ENCODE data around the gene FRMD4A. TPM values are rescaled to one million over a fixed set of nuclear protein-coding genes. Genes with fewer than 3 reads are reported as not detected.

Gene FRMD4A
- total RNA-seq, 4 donors from 2014 or later = 4.0 to 12.7 (median 5.6) TPM

DNA sequence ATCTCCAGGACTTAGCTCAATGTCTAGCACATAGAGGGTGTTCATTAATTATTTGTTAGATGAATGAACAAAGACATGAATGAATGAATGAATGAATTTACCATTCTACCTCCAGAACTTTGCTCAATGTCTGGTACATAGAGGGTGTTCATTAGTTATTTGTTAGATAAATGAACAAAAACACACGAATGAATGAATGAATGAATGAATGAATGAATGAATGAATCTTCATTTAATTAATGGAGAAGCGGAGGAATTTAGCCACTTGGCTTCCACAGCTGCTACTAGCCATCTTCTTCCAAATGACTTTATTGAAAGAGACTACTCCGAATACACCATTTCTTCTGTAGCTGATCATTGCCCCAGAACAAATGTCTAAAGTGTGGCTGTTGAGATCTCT is 368.9 kb downstream of the FRMD4A start:
- Histone ChIP-seq H3K36me3 (no peaks in the 10 kb centered on the region), H3K4me1 (no peaks in the 10 kb centered on the region), H3K27ac (no peak overlapping the region), H3K9me3 (no peaks in the 10 kb centered on the region), H3K4me3 (no peak overlapping the region), H3K27me3 (no peaks in the 10 kb centered on the region)
- 75 to 85% methylated on average over 3 of the region's 3 CpGs for WGBS, 2 donors (ENCODE audit: low coverage in 1 of 2)
- no peak for TF ChIP-seq POLR2AphosphoS5 (IDR thresholded peaks at IDR 0.05)
- TF ChIP-seq, protein P1, sequence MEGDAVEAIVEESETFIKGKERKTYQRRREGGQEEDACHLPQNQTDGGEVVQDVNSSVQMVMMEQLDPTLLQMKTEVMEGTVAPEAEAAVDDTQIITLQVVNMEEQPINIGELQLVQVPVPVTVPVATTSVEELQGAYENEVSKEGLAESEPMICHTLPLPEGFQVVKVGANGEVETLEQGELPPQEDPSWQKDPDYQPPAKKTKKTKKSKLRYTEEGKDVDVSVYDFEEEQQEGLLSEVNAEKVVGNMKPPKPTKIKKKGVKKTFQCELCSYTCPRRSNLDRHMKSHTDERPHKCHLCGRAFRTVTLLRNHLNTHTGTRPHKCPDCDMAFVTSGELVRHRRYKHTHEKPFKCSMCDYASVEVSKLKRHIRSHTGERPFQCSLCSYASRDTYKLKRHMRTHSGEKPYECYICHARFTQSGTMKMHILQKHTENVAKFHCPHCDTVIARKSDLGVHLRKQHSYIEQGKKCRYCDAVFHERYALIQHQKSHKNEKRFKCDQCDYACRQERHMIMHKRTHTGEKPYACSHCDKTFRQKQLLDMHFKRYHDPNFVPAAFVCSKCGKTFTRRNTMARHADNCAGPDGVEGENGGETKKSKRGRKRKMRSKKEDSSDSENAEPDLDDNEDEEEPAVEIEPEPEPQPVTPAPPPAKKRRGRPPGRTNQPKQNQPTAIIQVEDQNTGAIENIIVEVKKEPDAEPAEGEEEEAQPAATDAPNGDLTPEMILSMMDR (IDR thresholded peaks at IDR 0.05) = no peak
- no peak for TF ChIP-seq EP300 (IDR thresholded peaks at IDR 0.05; ENCODE audit: low read depth)
- no peak for TF ChIP-seq POLR2A (IDR thresholded peaks at IDR 0.05)
- intact Hi-C loops (cut with DNase I; ENCODE audit: low total_unique reads) (no loop called here), in situ Hi-C loops (cut with MboI; ENCODE audit: low pct_ligation_motif_present in 1 of 4, low pct_unique_long_range_greater_than_20kb in 1 of 4, low sequenced_read_pairs in 3 of 4) (no loop called here)
- DNase-seq = no peak

DNA sequence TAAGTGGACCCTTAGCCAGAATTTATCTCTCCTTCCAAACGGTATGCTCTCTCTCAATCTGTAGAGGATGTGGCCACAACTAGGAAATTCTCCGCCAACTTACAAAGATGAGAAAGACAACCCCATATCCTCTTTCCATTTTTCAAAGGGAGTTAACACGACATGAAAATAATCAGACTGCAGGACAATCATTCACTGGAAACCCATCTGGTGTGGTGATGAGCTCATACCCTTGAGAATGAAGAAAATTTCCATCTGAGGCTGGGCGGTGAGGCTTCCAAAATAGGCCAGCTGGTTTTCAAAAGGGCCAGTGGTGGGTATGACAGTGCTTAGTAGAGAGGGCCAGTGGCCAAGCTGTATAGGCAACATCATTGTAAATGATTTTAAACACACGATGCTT is 369.6 kb downstream of the FRMD4A start:
- in situ Hi-C loops (cut with MboI; ENCODE audit: low pct_ligation_motif_present in 1 of 4, low pct_unique_long_range_greater_than_20kb in 1 of 4, low sequenced_read_pairs in 3 of 4) = no loop called here
- Histone ChIP-seq H3K27me3 (no peaks in the 10 kb centered on the region), H3K4me1 (no peaks in the 10 kb centered on the region), H3K9me3 (no peaks in the 10 kb centered on the region), H3K27ac (peak overlapping the region in 1 of 4 donors; percentile 5), H3K36me3 (no peaks in the 10 kb centered on the region), H3K4me3 (no peak overlapping the region)
- no peak for DNase-seq
- TF ChIP-seq, protein P1 (IDR thresholded peaks at IDR 0.05) = no peak
- TF ChIP-seq POLR2AphosphoS5 (IDR thresholded peaks at IDR 0.05) (no peak), POLR2A (IDR thresholded peaks at IDR 0.05) (no peak), EP300 (IDR thresholded peaks at IDR 0.05; ENCODE audit: low read depth) (no peak)
- 52 to 79% methylated on average over 5 of the region's 5 CpGs for WGBS, 2 donors (ENCODE audit: low coverage in 1 of 2)
- intact Hi-C loops (cut with DNase I; ENCODE audit: low total_unique reads) = no loop called here

DNA sequence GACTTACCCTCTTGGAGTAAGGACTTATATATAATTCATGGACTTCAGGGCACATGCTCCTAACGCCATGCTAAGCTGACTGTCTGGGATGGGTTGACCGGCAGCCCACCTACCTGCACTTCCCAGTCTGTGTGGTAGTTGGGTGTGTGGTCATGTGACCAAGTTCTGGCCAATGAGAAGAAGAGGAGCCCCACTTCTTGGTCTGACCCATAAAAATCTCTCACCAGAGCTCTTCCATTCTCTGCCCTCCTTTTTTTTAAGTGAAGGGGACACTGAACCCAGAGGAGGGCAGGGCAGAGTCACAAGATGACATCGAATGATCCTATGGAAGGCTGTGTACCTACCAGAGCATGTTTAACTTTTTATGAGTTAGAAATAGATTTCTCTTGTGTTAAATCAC is 370.1 kb downstream of the FRMD4A start:
- in situ Hi-C loops (cut with MboI; ENCODE audit: low pct_ligation_motif_present in 1 of 4, low pct_unique_long_range_greater_than_20kb in 1 of 4, low sequenced_read_pairs in 3 of 4) = no loop called here
- intact Hi-C loops (cut with DNase I; ENCODE audit: low total_unique reads) = no loop called here

DNA sequence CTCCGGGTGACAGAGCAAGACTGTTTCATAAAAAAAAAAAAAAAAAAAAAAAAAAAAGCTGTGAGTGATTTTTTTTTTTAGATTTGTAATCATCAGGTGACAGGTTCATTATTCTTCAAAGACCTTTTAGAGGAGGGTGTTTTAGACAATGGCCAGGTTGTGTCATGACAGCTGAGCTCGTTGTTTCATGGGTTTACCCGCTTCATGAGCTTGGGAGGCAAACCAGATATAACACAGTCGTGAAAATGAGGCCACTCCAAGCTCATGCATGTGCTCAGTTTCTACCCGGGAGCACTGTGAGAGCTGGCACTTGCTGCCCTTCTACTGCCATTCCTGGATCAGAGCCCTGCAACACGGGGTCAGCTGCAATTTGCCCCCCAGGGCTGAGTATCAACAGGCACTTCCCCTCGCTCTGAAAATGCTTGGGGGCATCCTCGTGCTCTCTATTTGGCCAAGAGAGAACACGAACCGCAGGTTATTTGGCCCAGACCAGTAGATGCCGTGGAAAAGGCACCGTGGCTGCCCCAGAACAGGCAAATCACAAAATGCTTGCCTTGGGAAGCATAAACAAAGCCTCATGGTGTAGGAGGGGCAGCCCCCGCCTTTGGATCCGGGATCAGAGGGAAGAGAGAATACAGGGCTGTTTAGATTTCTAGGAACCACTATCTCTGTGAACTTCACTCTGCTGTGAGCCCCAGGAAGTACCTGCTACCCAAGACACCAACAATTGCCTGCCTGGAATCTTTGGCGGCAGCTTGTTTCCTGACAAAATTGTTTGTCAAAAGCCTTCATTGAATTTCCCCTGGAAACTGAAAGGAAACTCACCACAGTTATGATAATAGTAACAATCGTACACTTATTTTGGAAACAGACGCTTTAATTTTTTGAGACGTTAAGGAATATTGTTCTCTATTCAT is 371.0 kb downstream of the FRMD4A start:
- no peaks in the 10 kb centered on the region for H3K4me1 ChIP-seq
- H3K27me3 ChIP-seq = no peaks in the 10 kb centered on the region
- DNase-seq = no peak
- H3K4me3 ChIP-seq = no peak overlapping the region
- WGBS, 2 donors (ENCODE audit: low coverage in 1 of 2) = 53 to 63% methylated on average over 8 to 18 of the region's 18 CpGs
- H3K9me3 ChIP-seq = no peaks in the 10 kb centered on the region
- intact Hi-C loops (cut with DNase I; ENCODE audit: low total_unique reads) (no loop called here), in situ Hi-C loops (cut with MboI; ENCODE audit: low pct_ligation_motif_present in 1 of 4, low pct_unique_long_range_greater_than_20kb in 1 of 4, low sequenced_read_pairs in 3 of 4) (no loop called here)
- TF ChIP-seq POLR2A (IDR thresholded peaks at IDR 0.05) (no peak), POLR2AphosphoS5 (IDR thresholded peaks at IDR 0.05) (no peak), EP300 (IDR thresholded peaks at IDR 0.05; ENCODE audit: low read depth) (no peak)
- TF ChIP-seq, protein P1 (IDR thresholded peaks at IDR 0.05) = no peak
- H3K27ac ChIP-seq = peak overlapping the region in 1 of 4 donors; percentile 41
- no peaks in the 10 kb centered on the region for H3K36me3 ChIP-seq

More for the DNA sequence above, 370.1 kb downstream of the FRMD4A start:
- Histone ChIP-seq H3K9me3 (no peaks in the 10 kb centered on the region), H3K36me3 (no peaks in the 10 kb centered on the region), H3K4me1 (no peaks in the 10 kb centered on the region), H3K27me3 (no peaks in the 10 kb centered on the region), H3K4me3 (no peak overlapping the region), H3K27ac (peak overlapping the region in 1 of 4 donors; percentile 5)
- 85% methylated on average over 3 of the region's 3 CpGs; no CpG with 5 or more reads in 1 of the 2 donors for WGBS, 2 donors (ENCODE audit: low coverage in 1 of 2)
- DNase-seq = no peak
- no peak for TF ChIP-seq POLR2AphosphoS5 (IDR thresholded peaks at IDR 0.05)
- TF ChIP-seq EP300 (IDR thresholded peaks at IDR 0.05; ENCODE audit: low read depth) = no peak
- TF ChIP-seq, protein P1 (IDR thresholded peaks at IDR 0.05) = no peak
- TF ChIP-seq POLR2A (IDR thresholded peaks at IDR 0.05) = no peak
